ENCODE measurements around the gene TRPM8.

GRCh38 chr2:233976690-233977294 is 59.6 kb downstream of the TRPM8 start:
- TF ChIP-seq, protein P1, sequence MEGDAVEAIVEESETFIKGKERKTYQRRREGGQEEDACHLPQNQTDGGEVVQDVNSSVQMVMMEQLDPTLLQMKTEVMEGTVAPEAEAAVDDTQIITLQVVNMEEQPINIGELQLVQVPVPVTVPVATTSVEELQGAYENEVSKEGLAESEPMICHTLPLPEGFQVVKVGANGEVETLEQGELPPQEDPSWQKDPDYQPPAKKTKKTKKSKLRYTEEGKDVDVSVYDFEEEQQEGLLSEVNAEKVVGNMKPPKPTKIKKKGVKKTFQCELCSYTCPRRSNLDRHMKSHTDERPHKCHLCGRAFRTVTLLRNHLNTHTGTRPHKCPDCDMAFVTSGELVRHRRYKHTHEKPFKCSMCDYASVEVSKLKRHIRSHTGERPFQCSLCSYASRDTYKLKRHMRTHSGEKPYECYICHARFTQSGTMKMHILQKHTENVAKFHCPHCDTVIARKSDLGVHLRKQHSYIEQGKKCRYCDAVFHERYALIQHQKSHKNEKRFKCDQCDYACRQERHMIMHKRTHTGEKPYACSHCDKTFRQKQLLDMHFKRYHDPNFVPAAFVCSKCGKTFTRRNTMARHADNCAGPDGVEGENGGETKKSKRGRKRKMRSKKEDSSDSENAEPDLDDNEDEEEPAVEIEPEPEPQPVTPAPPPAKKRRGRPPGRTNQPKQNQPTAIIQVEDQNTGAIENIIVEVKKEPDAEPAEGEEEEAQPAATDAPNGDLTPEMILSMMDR (IDR thresholded peaks at IDR 0.05): peak; percentile 27 to 49 (median 45)
- peak; percentile 56 for TF ChIP-seq POLR2A (IDR thresholded peaks at IDR 0.05)

Data from right lobe of liver (tissue), 4 donors.